Fibroblast of gingiva (primary cell): ENCODE data around the gene ZNF582.
"Not testable (repeated sequence)": the region's sequence is repeated elsewhere in the genome, so short reads cannot be mapped to it uniquely, and the experiment has no call there.

Experiments used
- DNase-seq: peaks from one replicate; pipeline ENCODE4 v3.0.0-alpha.2; 2011; ENCODE audit warnings: low read depth

Gene ZNF582

GRCh38 chr19:56351208-56351607, 42.1 kb downstream of the ZNF582 start:
- DNase-seq = no peak

DNA sequence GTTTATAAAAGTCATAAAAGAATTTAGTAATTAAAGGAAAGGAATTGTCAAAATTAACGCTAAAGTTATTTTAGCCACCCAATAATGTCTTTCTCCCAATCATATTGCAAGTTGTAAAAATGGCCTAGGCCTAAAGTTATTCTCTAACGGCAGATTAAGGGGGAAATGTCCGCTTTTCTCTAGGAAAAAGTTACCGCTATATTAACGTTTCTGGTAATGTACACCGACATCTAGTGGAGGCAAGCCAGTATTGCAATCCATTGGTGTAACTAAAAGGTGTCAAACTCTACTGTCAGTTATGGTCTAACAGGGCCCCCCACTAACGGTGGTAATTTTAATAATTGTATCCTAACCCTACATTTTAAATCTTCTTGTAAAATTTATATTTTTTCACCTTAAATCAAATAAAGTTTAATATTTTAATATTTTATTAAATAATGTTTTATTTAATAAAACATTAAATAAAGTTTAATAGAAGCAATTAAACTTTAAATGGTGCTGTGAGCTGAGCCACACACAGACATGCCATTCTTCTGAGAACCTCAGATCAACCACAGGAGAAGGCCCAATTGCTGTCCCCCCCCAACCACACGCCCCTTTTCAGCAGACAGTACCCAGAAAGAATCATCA, 42.8 kb downstream of the ZNF582 start:
- peak; percentile 34 for DNase-seq

DNA sequence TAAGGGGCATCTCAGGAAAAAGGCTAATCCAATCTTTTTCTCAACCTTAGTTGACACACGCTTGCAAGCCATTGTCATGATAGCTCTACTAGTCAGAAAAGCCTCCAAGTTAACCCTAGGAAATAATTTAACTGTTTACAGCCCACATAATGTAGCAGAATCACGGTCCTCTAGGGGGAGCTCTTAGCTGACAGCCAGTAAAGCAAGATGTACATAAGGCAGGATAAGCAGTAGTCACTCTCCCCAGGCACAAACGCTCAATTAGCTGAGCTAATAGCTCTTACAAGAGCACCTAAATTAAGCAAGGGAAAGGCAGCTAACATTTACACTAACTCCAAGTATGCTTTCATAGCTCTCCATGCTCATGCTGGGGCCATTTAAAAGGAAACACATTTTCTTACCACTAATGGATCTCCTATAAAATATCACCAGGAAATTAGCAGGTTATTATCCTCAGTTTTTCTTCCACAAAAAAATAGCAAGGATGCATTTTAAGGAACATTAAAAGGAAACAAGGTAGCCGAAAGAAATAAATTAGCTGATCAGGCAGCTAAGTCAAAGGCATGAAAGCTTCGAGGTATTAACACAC, 45.0 kb downstream of the ZNF582 start:
- no peak for DNase-seq

DNA sequence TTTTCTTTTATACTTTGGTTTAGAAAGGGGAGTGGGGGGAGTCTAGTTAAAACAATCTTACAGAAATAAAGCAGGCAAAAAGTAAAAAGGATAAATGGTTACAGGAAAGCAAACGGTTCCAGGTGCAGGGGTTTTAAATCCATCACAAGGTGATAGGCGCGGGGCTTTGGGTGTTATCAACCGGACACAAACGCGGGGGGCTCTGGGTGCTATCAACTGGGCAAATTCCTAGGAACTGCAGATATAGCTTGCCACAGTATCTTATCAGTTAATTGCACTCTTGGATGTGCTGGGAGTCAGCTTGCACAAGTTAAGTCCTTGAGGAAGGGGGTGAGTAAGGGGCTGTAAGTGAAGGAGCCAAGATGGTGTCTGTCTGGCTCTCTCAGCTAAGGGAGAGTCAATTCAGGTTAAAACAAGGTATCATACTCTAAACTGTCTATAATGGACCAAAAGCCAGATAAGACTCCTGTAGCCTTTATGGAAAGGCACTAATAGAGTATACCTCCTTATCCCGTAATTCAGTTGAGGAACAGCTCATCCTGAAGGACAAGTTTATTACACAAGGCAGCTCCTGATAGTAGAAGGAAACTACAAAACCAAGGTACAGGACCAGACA, 46.1 kb downstream of the ZNF582 start:
- DNase-seq = no peak

GRCh38 chr19:56341948-56342347, 51.4 kb downstream of the ZNF582 start:
- DNase-seq = no peak

- DNase-seq = not testable (repeated sequence)
Observed at GRCh38 chr19:56339031-56339430, 54.3 kb downstream of the ZNF582 start.

GRCh38 chr19:56337077-56337476, 56.3 kb downstream of the ZNF582 start:
- DNase-seq = not testable (repeated sequence)

DNA sequence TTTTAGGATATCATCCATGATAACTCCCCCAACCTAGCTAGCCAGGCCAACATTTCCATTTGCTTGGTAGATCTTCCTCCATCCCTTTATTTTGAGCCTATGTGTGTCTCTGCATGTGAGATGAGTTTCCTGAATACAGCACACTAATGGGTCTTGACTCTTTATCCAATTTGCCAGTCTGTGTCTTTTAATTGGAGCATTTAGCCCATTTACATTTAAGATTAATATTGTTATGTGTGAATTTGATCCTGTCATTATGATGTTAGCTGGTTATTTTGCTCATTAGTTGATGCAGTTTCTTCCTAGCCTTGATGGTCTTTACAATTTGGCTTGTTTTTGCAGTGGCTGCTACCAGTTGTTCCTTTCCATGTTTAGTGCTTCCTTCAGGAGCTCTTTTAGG, 58.0 kb downstream of the ZNF582 start:
- DNase-seq = not testable (repeated sequence)

DNA sequence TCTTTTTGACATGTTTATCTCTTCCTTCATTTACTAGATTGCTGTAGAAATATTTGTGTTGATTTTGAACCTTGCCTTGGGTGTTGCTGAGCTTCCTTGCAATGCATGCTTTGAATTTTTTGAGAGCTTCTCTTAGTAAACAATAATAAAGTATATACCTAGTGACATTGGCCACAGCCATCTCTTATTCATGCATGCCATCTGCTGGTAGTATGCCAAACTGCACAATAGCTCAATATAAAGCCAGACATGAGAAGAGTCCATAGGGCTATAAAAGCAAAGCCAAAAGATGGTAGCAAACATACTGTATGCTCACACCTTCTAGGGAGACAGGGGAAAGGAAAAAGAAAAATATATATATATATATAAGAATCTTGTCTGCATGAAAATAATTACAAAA, 59.8 kb downstream of the ZNF582 start:
- DNase-seq = peak; percentile 41
